Aorta (tissue), 5 donors: ENCODE data around the gene DENND1A. TPM values are rescaled to one million over a fixed set of nuclear protein-coding genes. Genes with fewer than 3 reads are reported as not detected.

ENCODE experiments used
- ATAC-seq: fragments of 200-7000 bp; cut with Tn5 transposase; one replicate; pipeline ENCODE4 v1.9.1; 2022; ENCODE audit warnings: moderate library complexity; ENCODE audit not compliant: low FRiP score
- DNase-seq, 2 donors: peaks; one replicate each; pipeline ENCODE4 v3.0.0-alpha.2; 2020
- H3K27ac ChIP-seq, 2 donors: one replicate each; pipeline ENCODE4 v1.5.1; 2013; ENCODE audit warnings: low read length in 2 of 2, mild to moderate bottlenecking in 2 of 2, moderate library complexity in 2 of 2, control low read depth in 1 of 2, inconsistent platforms in 1 of 2, low read depth in 1 of 2
- H3K27me3 ChIP-seq, 2 donors: one replicate each; pipeline ENCODE4 v1.6.1; 2013; ENCODE audit warnings: control low read depth in 1 of 2, low read length in 1 of 2, mild to moderate bottlenecking in 1 of 2, moderate library complexity in 1 of 2; ENCODE audit not compliant: insufficient read depth in 2 of 2, control insufficient read depth in 1 of 2
- H3K36me3 ChIP-seq, 2 donors: one replicate each; pipeline ENCODE4 v1.6.1; 2013; ENCODE audit warnings: control low read depth in 1 of 2, low read length in 1 of 2, mild to moderate bottlenecking in 1 of 2; ENCODE audit not compliant: insufficient read depth in 2 of 2, control insufficient read depth in 1 of 2
- H3K4me1 ChIP-seq, 2 donors: one replicate each; pipeline ENCODE4 v1.6.1; 2013; ENCODE audit warnings: low read length in 2 of 2, control low read depth in 1 of 2, mild to moderate bottlenecking in 1 of 2, moderate library complexity in 1 of 2; ENCODE audit not compliant: insufficient read depth in 2 of 2, control insufficient read depth in 1 of 2
- H3K4me3 ChIP-seq, 2 donors: one replicate each; pipeline ENCODE4 v1.5.1; 2013; ENCODE audit warnings: low read length in 2 of 2, control low read depth in 1 of 2, mild to moderate bottlenecking in 1 of 2
- H3K9me3 ChIP-seq: one replicate; pipeline ENCODE4 v1.6.1; 2013; ENCODE audit warnings: mild to moderate bottlenecking, low read length; ENCODE audit not compliant: control insufficient read depth
- WGBS, 2 donors: extraction: QIAGEN DNeasy Blood & Tissue Kit; methylation state at CpG; one replicate each; pipeline ENCODE4 v1.1.7; 2013; 5-methylcytosine and 5-hydroxymethylcytosine counted together
- intact Hi-C, 2 donors: fragments of 100-400 bp; cut with DNase I; formaldehyde crosslinking; loops; one replicate each; pipeline versions ENCODE4 v1.14.2 to v1.15.0; 2022
- polyA plus RNA-seq, 2 donors: library from polyadenylated mRNA; stranded (reverse); fragments of 200-250 nt; gene quantifications; one replicate each; pipeline ENCODE4 v1.2.3, GENCODE V29; 2013
- total RNA-seq, 2 donors: library from RNA; stranded (reverse); fragmentation: NEBNext Ultra II Directional; extraction: Animal tissue kit (Norgen Biotek cat#: 25700); gene quantifications; one replicate each; pipeline ENCODE4 v1.2.1, GENCODE V29; 2021
- donor health status: healthy with polysubstance abuse.
- donor health status: Bipolar disorder and iron deficiency.
- donor health status: DM: no; HTN: no; CAD: no.
- donor health status: DM: no; HTN: no; CAD: no.
- donor health status: DM: yes; HTN: yes; CAD: no.

Gene DENND1A
- total and polyA plus RNA-seq, 4 donors, result 6.9 to 31.4 (median 15.3) TPM

DNA sequence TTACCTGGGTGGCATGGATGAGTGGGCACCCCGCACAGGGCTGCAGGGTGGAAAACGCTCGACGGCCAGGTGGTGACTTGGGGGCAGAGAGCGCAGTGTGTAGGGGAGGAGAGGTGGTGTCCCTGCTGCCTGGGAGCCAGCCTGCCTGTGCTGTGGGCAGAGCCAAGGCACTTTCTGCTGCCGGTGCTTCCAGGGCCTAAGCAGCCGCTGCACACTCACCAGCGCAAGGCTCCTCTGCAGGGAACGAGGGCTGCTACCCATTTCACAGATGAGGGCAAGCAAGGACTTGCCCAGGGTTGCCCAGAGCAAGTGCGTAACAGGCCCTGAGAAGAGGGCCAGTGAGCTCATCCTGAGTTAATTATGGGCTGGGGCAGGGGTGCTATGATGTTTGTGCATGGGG is 511.4 kb downstream of the DENND1A start:
- H3K9me3 ChIP-seq, result no peaks in the 10 kb centered on the region
- no peak overlapping the region for H3K4me3 ChIP-seq
- DNase-seq (peak; percentile 6 to 70), ATAC-seq (no peak)
- H3K36me3 ChIP-seq, result peaks cover 0 to 5% of the 10 kb centered on the region in 2 donors
- H3K27ac ChIP-seq, result no peak overlapping the region
- H3K27me3 ChIP-seq, result no peaks in the 10 kb centered on the region
- 93 to 97% methylated on average over 10 of the region's 10 CpGs for WGBS, 2 donors
- intact Hi-C loops, result no loop called here
- H3K4me1 ChIP-seq, result no peaks in the 10 kb centered on the region

DNA sequence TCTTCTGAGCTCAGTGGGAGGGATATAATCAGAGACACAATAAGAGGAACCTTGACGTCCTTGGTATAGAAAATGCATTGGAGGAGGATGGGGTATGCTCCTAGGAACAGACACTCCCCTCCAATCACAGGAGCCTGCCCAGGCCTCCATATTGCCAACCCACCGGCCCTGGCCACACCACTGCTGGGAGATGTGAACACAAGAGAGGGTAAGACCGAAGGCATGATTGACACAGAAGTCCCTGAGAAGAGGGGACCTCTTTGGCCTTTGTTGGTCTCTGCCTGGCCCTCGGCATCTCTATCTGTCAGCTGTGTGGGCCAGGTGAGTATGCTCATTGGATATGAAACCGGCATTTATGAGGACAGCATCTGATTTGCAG is 511.9 kb downstream of the DENND1A start:
- intact Hi-C loops, result no loop called here
- Histone ChIP-seq H3K36me3 (peaks cover 0 to 5% of the 10 kb centered on the region in 2 donors), H3K9me3 (no peaks in the 10 kb centered on the region), H3K27ac (no peak overlapping the region), H3K4me3 (no peak overlapping the region), H3K27me3 (no peaks in the 10 kb centered on the region), H3K4me1 (no peaks in the 10 kb centered on the region)
- ATAC-seq (no peak), DNase-seq (peak; percentile 7 to 34)
- WGBS, 2 donors, result 91 to 96% methylated on average over 5 of the region's 5 CpGs

DNA sequence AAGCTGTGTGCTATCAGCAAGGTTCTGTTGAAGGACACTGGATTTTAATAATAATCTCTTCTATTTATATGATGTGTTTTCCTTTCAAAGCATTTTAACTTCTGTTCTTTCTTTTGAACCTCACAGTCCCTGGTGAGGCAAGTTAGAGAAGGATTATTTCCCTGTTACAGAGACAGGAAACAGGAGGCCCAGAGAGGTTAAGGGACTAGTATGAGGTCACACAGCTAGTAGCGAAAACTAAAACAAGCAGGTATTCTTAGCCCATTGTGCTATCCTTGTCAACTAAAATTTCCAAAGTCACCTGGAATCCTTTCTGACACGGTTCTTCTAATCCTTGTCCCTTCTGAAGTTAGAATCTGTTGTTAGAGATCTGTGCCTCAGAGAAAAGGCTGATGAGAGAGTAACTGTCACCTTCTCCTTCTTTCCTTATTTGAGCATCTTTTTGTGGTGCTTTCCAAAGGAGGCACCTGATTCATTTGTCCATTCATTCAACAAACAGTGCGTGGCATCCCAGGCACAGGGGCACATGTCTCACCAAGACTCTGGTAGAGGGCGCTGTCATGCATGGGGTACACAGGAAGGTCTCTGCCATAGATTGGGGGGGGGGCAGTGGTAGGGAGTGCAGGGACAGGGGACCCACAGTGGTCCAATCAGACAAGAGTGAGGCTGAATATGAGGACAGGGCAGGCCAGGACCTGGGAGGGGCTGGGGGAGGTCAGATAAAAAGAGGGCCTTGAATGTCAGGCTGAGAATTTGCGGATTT is 512.5 kb downstream of the DENND1A start:
- no peak for ATAC-seq

DNA sequence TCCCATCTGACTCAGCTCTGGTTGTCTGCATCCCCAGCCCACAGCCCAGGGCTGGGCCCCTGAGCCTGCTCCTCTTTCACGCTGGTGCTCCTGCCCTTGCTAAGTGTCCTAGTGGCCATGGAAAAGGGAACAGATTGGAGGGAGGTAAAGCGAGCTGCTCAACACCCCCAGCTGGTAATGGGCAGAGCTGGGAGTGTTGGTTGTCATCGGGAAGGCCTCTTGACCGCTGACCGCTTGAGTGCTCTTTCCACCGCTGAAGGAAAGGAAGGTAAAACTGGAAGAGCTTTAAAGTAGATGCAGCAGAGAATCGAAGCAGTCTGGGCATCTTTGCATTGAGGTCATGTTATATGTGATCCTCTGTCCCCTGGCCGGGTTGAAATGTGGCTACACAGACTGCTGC is 513.8 kb downstream of the DENND1A start:
- WGBS, 2 donors, result 79 to 90% methylated on average over 8 of the region's 8 CpGs
- no peak overlapping the region for H3K27ac ChIP-seq
- intact Hi-C loops, result no loop called here
- H3K36me3 ChIP-seq, result peaks cover 0 to 5% of the 10 kb centered on the region in 2 donors
- no peaks in the 10 kb centered on the region for H3K27me3 ChIP-seq
- no peaks in the 10 kb centered on the region for H3K4me1 ChIP-seq
- no peaks in the 10 kb centered on the region for H3K9me3 ChIP-seq
- H3K4me3 ChIP-seq, result no peak overlapping the region
- peak; percentile 30 to 38 for DNase-seq
- ATAC-seq, result no peak

More for the DNA sequence above, 512.5 kb downstream of the DENND1A start:
- Histone ChIP-seq H3K9me3 (no peaks in the 10 kb centered on the region), H3K4me1 (no peaks in the 10 kb centered on the region), H3K27ac (no peak overlapping the region), H3K27me3 (no peaks in the 10 kb centered on the region), H3K36me3 (peaks cover 0 to 5% of the 10 kb centered on the region in 2 donors), H3K4me3 (no peak overlapping the region)
- intact Hi-C loops, result no loop called here
- peak; percentile 12 to 15 for DNase-seq
- WGBS, 2 donors, result 92 to 95% methylated on average over 5 of the region's 5 CpGs

DNA sequence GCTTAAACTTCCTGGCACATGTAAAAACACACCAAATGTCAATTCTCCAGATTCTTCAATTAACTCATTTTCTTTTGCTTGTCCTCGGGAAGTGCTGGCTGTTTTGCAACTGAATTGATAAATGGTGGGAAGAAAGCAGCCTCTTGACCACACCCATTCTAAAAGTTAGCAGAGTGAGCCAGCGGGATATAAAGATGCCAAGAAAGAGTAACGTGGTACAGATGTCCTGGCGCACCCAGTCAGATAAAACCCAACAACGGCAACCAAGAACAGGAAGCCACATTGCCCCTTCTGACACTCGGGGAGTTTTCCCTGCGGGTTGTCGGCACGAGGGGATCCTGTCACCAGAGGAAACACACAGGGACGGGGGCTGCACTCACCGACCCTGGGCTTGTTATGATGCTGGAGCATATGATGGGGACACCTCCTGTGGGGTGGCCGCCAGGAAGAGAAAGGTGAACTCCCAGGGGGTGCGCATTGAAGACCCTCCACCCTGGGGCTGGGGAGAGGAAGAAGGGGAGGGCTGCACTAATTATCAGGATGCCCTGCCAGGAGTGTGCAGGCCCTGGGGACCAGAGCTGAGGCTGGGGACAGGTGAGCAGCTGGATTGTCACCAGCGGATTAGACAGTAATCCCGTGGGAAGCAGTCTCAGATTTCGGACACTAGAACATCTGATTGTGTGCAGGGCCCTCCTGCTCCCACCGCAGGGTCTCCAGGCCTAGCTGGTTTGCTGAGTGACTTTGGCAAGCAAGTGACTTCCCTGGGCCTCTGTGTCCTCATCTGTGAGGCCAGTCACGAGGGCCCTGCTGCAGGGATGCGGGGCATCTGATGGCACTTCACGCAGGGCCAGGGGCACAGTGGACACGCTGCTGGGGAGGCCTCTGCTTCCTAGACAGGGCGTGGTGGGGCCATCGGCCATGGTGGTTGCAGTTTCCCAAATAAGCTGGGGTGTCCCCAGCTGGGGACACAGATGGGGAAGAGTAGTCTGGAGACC is 514.7 kb downstream of the DENND1A start:
- no peak overlapping the region for H3K27ac ChIP-seq
- no peaks in the 10 kb centered on the region for H3K4me1 ChIP-seq
- WGBS, 2 donors, result 85 to 88% methylated on average over 23 of the region's 23 CpGs
- H3K4me3 ChIP-seq, result no peak overlapping the region
- DNase-seq, result peak; percentile 38 to 63
- H3K27me3 ChIP-seq, result no peaks in the 10 kb centered on the region
- peaks cover 0 to 5% of the 10 kb centered on the region in 2 donors for H3K36me3 ChIP-seq
- ATAC-seq, result no peak
- no peaks in the 10 kb centered on the region for H3K9me3 ChIP-seq
- intact Hi-C loops, result no loop called here

DNA sequence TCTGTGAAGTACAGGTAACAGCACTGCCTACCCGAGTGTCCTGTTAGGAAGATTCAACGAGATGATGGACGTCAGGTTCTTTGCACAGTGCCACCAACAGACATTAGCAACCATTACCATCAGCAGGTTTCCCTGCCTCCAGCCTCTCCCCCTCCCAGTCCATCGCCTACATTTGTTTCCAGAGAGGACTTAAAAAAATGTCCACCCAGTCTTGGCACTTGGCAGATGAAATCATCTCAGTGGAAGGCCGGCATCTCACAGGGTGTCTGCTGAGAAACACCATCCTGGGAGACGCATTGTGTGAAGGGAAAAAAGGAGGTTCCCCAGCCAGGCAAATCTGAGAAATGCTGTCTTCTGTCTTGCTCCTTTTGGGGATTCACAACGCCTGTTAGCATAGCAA is 515.7 kb downstream of the DENND1A start:
- WGBS, 2 donors, result 91 to 93% methylated on average over 7 of the region's 7 CpGs
- H3K4me1 ChIP-seq, result no peaks in the 10 kb centered on the region
- DNase-seq (peak in 1 of 2 donors; percentile 19), ATAC-seq (no peak)
- intact Hi-C loops, result no loop called here
- H3K27me3 ChIP-seq, result no peaks in the 10 kb centered on the region
- H3K27ac ChIP-seq, result no peak overlapping the region
- peaks cover 0 to 2% of the 10 kb centered on the region in 2 donors for H3K36me3 ChIP-seq
- H3K9me3 ChIP-seq, result no peaks in the 10 kb centered on the region
- H3K4me3 ChIP-seq, result no peak overlapping the region

DNA sequence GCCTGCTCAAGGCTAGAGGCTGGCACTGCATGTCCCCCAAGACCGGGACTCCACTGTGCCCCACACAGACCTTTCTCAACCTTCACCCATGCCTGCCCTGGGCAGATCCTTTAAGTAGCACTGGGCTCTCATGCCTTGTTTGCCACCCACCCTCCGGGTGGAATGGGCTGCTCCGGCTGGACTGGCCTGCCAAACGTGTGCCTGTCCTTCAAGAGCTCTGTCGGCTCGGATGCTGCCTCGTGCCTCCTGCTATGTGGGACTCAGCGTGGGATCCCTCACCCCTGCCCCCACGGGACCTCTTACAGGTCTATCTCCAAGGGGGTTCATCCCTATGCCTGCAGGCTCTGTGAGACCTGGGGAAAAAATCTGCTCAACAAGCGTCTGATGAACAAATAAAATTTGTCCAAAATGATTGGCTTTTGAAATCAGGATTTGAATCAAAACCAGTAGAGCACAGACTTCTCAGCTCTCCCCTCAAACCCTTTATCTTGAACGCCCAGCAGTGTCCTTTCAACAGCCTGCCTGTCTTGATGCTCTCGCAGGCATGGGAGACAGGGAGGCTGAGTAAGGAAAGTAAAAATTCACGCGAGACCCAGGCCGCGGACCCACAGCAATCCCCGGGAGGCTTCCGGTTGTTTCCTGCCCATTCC is 517.6 kb downstream of the DENND1A start:
- no peaks in the 10 kb centered on the region for H3K9me3 ChIP-seq
- no peaks in the 10 kb centered on the region for H3K36me3 ChIP-seq
- 84% methylated on average over 18 of the region's 18 CpGs for WGBS, 2 donors
- H3K27ac ChIP-seq, result no peak overlapping the region
- no peaks in the 10 kb centered on the region for H3K27me3 ChIP-seq
- intact Hi-C loops, result no loop called here
- DNase-seq (peak in 1 of 2 donors; percentile 34), ATAC-seq (no peak)
- H3K4me1 ChIP-seq, result no peaks in the 10 kb centered on the region
- H3K4me3 ChIP-seq, result no peak overlapping the region

DNA sequence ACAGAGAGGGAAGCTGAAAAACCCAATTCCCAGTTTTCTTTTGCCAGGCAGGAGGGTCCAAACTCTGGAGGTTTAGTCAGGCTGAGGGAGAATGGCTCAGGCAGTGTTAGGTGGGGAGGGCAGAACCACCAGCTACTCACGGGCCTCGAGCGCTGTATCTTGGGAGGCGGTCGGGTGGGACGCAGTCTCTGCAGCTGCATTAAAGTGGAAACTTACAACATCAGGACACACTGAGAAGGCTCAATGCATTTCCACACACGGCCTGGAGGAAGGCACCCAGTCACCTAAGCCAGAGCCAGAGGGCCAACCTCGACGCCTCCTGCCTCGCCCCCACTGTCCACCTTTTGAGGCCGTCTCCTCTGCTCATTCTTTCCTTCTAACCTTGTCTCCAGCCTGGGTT is 518.3 kb downstream of the DENND1A start:
- intact Hi-C loops, result no loop called here
- no peak overlapping the region for H3K27ac ChIP-seq

More for the DNA sequence above, 518.3 kb downstream of the DENND1A start:
- Histone ChIP-seq H3K4me1 (no peaks in the 10 kb centered on the region), H3K27me3 (no peaks in the 10 kb centered on the region), H3K9me3 (no peaks in the 10 kb centered on the region), H3K4me3 (no peak overlapping the region), H3K36me3 (no peaks in the 10 kb centered on the region)
- DNase-seq (peak in 1 of 2 donors; percentile 9), ATAC-seq (no peak)
- WGBS, 2 donors, result 96% methylated on average over 11 of the region's 11 CpGs
